Right renal pelvis (tissue), 4 donors: ENCODE data around the gene TXNRD3. TPM values are rescaled to one million over a fixed set of nuclear protein-coding genes. Genes with fewer than 3 reads are reported as not detected.
"Not testable (repeated sequence)": the region's sequence is repeated elsewhere in the genome, so short reads cannot be mapped to it uniquely, and the experiment has no call there.

Experiments
- DNase-seq, 4 donors: peaks; one replicate each; pipeline ENCODE4 v3.0.0-alpha.2; 2013; ENCODE audit warnings: low read depth in 4 of 4, low spot score in 3 of 4, missing footprints in 1 of 4
- polyA plus RNA-seq, 4 donors: library from polyadenylated mRNA; unstranded; fragments of 120-200 nt; gene quantifications; one replicate each; pipeline ENCODE4 v1.2.1, GENCODE V29; 2013; ENCODE audit not compliant: insufficient read length in 4 of 4

TXNRD3 gene
- polyA plus RNA-seq, 4 donors: 16.5 to 20.0 (median 18.6) TPM

DNA sequence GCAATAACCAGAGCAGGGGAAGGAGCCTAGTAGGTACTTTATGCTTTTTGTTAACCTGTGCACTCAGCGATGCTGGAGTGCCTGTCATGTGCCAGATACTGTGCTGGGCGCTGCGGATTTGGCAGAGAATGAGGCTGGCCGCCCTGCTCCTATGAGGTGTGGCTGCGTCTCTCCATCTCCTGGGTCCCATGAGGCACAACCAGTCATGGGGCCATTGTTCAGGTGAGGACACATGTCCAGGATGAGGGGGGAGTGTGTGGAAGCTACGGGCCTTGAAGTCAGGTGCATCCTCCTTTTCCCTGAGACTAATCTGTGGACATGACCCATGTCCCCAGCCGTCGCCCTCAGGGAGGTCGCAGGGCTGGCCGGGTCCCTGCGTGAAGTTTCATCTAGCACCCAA is 963 bp upstream of the TXNRD3 start:
- DNase-seq: no peak

DNA sequence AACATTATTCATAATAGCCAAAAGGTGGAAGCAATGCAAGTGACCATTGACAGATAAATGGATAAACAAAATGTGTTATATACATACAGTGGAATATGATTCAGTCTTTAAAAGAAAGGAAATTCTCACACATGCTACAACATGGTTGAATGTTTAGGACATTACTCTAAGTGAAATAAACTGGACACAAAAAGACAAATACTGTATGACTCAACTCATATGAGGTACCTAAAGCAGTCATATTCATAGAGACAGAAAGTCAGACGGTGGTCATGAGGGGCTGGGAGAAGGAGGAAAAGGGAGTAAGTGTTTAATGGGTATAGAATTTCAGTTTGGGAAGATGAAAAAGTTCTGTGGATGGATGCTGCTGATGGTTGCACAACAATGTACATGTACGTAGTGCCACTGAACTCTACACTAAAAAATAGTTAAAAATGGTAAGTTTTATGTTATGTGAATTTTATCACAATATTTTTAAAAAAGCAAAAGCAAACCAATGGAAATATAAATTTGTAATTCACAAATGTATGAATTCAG is 5.3 kb downstream of the TXNRD3 start:
- no peak for DNase-seq

DNA sequence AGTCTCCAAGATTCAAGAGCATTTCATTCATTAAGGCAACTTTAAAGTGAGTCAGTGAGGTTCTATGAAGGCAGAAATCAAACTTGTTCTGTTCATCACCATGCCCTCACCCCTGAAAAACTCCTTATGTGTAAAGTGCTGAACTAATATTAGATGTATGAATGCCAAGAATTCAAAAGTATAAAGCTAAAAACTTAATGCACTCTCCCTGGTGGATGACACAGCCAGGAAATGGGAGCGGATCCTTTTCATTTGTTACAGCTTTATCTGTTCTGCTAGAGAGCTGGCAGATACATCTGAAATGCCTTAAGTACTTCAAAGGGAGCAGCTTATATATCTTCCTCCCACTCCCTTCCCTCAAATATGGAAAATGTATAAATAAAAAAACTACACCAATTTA is 8.2 kb downstream of the TXNRD3 start:
- DNase-seq: no peak

DNA sequence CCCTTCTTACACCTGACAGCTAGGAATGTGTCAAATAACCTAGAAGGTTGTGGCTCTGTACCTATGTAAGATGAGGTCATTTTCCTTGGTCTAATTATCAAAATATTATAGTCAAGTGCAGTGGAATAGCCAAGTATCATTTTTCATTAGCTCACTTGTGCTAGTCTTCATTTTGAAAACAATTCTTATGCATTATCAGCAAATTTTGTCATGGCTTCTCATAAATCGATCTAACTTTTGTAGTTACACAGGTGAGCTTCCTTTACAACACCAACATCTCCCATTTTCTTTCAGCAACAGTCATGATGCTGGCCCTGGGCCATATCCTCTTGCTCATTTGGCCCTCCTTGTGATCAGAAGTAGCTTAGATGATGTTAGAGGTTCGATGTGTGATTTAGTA is 10.3 kb downstream of the TXNRD3 start:
- no peak for DNase-seq

GRCh38 chr3:126638790-126639189 is 16.1 kb downstream of the TXNRD3 start:
- DNase-seq: no peak

GRCh38 chr3:126636436-126636835 is 18.5 kb downstream of the TXNRD3 start:
- no peak for DNase-seq

- DNase-seq: no peak
These were observed 20.1 kb downstream of the TXNRD3 start for GRCh38 chr3:126634803-126635202.

- DNase-seq: no peak
These were observed 24.9 kb downstream of the TXNRD3 start for GRCh38 chr3:126630020-126630419.

DNA sequence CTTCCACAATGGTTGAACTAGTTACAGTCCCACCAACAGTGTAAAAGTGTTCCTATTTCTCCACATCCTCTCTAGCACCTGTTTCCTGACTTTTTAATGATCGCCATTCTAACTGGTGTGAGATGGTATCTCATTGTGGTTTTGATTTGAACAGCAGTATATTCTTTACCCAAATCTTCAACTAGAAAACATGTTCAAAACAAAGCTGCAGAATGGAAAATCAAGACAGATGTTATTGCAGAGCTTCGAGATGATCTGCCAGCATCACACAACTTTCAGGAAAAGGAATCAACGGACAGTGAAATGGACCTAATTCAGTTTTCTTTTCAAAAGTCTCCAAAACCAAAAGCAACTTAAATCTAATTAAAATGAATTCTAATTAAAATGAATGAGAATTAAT is 29.2 kb downstream of the TXNRD3 start:
- DNase-seq: not testable (repeated sequence)

GRCh38 chr3:126622694-126623093 is 32.2 kb downstream of the TXNRD3 start:
- DNase-seq: no peak

- DNase-seq: no peak
These were observed 33.1 kb downstream of the TXNRD3 start for GRCh38 chr3:126621627-126622345.

DNA sequence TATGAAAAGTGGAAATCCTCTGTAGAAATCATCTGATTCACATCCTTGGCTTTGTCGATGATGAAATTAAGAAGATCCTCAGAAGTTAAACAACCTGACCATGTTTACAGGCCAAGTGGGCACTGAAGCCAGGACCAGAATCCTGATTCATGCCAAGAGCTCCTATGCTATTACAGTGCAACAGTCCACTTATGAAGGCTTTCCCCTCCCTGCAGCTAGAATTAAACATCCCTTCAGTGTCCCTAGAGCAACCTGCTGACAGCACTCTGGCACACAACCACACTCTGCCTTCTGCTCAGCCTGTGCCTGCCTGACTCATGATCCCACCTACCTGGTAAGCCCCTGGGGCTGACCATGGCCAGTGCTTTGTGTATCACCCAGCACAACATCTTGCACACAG is 33.8 kb downstream of the TXNRD3 start:
- DNase-seq: no peak

GRCh38 chr3:126620738-126621137 is 34.2 kb downstream of the TXNRD3 start:
- DNase-seq: no peak

- DNase-seq: no peak
These were observed 36.2 kb downstream of the TXNRD3 start for GRCh38 chr3:126618760-126619159.

DNA sequence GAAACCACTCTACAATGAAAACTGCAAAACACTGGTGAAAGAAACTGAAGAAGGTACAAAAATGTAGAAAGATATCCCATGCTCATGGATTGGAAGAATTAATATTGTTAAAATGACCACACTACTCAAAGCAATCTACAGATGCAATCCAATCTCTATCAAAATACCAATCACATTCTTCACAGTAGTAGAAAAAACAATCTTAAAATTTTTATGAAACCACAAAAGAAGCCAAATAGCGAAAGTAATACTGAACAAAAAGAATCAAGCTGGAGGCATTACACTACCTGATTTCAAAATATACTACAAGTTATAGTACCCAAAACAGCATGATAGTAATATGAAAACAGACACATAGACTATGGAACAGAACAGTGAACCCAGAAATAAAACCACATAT is 36.9 kb downstream of the TXNRD3 start:
- DNase-seq: no peak

GRCh38 chr3:126617571-126617970 is 37.4 kb downstream of the TXNRD3 start:
- DNase-seq: no peak

DNA sequence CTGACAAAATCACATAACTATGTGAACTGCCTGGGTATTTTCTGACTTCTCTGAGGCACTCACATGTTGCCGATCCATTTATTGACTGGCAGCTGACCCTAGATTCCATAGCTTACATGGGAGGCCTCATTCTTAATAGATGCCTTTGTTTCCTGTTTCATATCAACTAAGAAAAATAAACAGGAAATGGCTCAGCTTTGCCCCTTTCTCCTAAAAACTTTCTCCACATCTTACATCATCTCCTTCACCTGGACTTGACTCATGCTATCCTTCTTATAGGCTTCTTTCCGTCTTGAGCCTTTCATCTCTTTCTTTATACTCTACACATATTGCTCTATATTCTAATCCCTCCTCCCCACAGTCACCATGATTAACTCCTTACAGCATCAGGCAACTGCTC is 38.0 kb downstream of the TXNRD3 start:
- no peak for DNase-seq

DNA sequence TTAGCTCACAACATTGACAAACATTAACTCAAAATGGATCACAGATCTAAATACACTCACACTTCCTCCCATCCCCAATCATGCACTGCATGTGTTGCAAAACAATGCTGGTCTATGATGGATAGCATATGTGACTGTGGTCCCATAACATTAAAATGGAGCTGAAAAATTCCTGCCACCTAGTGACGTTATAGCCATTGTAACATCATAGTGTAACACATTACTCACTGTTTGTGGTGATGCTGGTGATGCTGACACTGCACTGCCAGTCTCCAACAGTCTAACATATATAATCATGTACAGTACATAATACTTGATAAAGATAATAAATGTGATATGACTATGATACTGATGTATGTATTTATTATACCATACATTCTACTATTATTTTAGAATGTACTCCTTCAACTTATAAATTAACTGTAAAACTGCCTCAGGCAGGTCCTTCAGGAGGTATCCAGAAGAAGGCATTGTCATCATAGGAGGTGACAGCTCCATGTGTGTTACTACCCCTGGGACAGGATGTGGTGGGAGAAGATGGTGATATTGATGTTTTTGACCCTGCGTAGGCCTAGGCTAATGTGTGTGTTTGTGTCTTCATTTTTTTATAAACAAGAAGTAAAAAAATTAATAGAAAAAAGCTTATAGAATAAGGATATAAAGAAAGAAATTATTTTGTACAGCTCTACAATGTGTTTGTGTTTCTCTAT is 41.3 kb downstream of the TXNRD3 start:
- no peak for DNase-seq

DNA sequence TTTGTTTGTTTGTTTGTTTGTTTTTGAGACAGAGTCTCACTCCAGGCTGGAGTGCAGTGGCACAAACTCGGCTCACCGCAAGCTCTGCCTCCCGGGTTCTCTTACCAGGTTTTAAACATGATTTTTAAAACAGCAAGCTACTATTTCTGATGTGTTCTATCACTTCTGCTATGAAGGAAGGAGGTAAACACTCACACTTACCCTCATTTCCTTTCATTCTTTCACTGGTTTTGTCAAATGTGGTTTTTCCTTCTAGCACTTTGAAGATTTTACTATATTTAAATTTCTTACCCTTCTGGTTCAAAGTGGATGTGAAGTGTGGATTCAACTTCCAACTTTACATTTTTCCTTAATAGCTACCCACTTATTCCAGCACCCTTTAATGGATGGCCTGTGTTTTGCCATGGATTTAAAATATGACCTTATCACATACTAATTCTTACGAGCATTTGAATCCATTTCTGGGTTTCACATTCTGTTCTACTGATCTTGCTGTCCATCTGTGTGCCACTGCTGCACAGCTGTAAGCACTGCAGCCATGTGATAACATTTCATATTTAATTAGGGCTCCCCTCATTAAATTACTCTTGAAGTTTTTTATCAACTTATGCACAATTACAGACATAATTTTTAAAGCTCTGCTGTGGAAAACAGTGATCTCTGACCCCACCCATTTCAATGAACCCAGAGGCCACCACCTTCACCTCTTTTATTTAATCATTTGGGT is 42.3 kb downstream of the TXNRD3 start:
- DNase-seq: no peak

GRCh38 chr3:126609909-126610308 is 45.0 kb downstream of the TXNRD3 start:
- no peak for DNase-seq

DNA sequence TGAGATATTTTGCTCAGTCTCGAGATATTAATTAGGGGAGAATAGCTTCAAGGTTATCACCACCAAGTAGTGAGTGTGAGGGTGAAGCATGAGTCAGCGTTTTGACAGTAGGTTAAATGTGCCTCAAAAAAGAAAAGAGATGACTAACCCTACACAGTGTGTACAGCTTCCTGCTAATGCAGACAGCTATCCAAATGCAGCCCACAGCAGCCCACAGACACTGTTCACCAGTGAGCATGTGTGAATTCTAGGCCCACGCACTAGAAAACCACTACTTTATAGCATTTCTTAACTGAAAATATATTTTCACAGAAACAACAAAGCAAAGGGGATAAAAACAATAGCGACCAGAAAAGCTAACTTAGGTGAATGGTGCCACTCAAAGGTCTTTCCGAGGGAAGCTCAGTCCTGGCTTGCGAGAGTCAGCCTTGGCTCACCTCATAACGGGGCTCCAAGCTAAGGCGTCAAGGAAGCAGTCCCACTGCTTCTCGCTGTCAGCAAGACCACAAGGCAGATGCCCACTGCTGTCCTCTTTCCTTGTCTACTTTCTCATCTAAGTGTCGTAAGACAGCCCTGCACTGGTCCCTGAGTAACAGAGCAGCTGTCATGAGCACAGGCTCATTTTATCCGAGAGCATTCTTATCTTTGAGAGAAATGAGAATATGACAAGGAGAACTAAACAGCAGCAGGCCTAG is 47.6 kb downstream of the TXNRD3 start:
- no peak for DNase-seq
